Erythroblast (primary cell): ENCODE data around the gene EYS.

Experiments
- GATA1 ChIP-seq: IDR thresholded peaks from 2 replicates; pipeline ENCODE4 v1.6.1; 2011; ENCODE audit warnings: low read depth, mild to moderate bottlenecking, control low read depth, low read length, moderate library complexity
- POLR2A ChIP-seq: IDR thresholded peaks from 2 replicates; pipeline ENCODE4 v1.6.1; 2011; ENCODE audit warnings: mild to moderate bottlenecking, low read length

GRCh38 chr6:64680446-64680845, 1026.6 kb downstream of the EYS start:
- TF ChIP-seq GATA1 (no peak), POLR2A (no peak)
